HEK293T (cell line): ENCODE measurements around the gene KDM6A.
"Not testable (repeated sequence)": the region's sequence is repeated elsewhere in the genome, so short reads cannot be mapped to it uniquely, and the experiment has no call there.

Source experiments
- CTCF ChIA-PET: fragments of 350-600 bp; formaldehyde crosslinking; extraction: SDS; loops from one replicate; lab custom pipeline; 2021; ENCODE audit warnings: antibody characterized with exemption, inconsistent platforms; lab: Yijun Ruan, JAX
- POLR2A ChIA-PET: fragments of 350-600 bp; formaldehyde crosslinking; extraction: SDS; loops from one replicate; lab custom pipeline; 2020; ENCODE audit warnings: antibody characterized with exemption, inconsistent platforms; lab: Yijun Ruan, JAX
- DNase-seq: peaks from one replicate; pipeline ENCODE4 v3.0.0; 2012; ENCODE audit warnings: mixed read lengths; ENCODE audit errors: extremely low spot score
- ARNT ChIP-seq: fragments of 450-650 bp; IDR thresholded peaks from 2 replicates; pipeline ENCODE4 v1.6.1; 2017; ENCODE audit warnings: mild to moderate bottlenecking
- BHLHE40 ChIP-seq: fragments of 450-650 bp; IDR thresholded peaks from 2 replicates; pipeline ENCODE4 v1.6.1; 2016; ENCODE audit warnings: mild to moderate bottlenecking, moderate library complexity, borderline replicate concordance
- CTBP1 ChIP-seq: fragments of 450-650 bp; IDR thresholded peaks from 2 replicates; pipeline ENCODE4 v1.6.1; 2016; ENCODE audit warnings: borderline replicate concordance
- ELF4 ChIP-seq: fragments of 450-650 bp; IDR thresholded peaks from 2 replicates; pipeline ENCODE4 v1.6.1; 2017; ENCODE audit warnings: antibody characterized with exemption
- FOXA1 ChIP-seq: fragments of 450-650 bp; IDR thresholded peaks from 2 replicates; pipeline ENCODE4 v1.6.1; 2016; ENCODE audit warnings: mild to moderate bottlenecking
- FOXK2 ChIP-seq: fragments of 450-650 bp; IDR thresholded peaks from 2 replicates; pipeline ENCODE4 v1.6.1; 2016; ENCODE audit warnings: mild to moderate bottlenecking
- FOXM1 ChIP-seq: fragments of 450-650 bp; IDR thresholded peaks from 2 replicates; pipeline ENCODE4 v1.6.1; 2017; ENCODE audit warnings: mild to moderate bottlenecking, borderline replicate concordance
- HDGF ChIP-seq: fragments of 450-650 bp; IDR thresholded peaks from 2 replicates; pipeline ENCODE4 v1.6.1; 2017; ENCODE audit warnings: antibody characterized with exemption, borderline replicate concordance
- L3MBTL2 ChIP-seq: fragments of 450-650 bp; conservative IDR thresholded peaks from 2 replicates; pipeline ENCODE4 v1.6.1; 2016; ENCODE audit warnings: mild to moderate bottlenecking
- LEF1 ChIP-seq: fragments of 450-650 bp; IDR thresholded peaks from 2 replicates; pipeline ENCODE4 v1.6.1; 2017; ENCODE audit warnings: mild to moderate bottlenecking, borderline replicate concordance
- NFRKB ChIP-seq: fragments of 450-650 bp; IDR thresholded peaks from 2 replicates; pipeline ENCODE4 v1.6.1; 2016; ENCODE audit warnings: mild to moderate bottlenecking, moderate library complexity
- PKNOX1 ChIP-seq: fragments of 450-650 bp; IDR thresholded peaks from 2 replicates; pipeline ENCODE4 v1.6.1; 2016
- SP1 ChIP-seq: fragments of 450-650 bp; IDR thresholded peaks from 2 replicates; pipeline ENCODE4 v1.6.1; 2017
- SUZ12 ChIP-seq: fragments of 450-650 bp; IDR thresholded peaks from 2 replicates; pipeline ENCODE4 v1.6.1; 2016; ENCODE audit warnings: mild to moderate bottlenecking
- TARDBP ChIP-seq: fragments of 450-650 bp; IDR thresholded peaks from 2 replicates; pipeline ENCODE4 v1.6.1; 2016
- ZNF384 ChIP-seq: fragments of 450-650 bp; IDR thresholded peaks from 2 replicates; pipeline ENCODE4 v1.6.1; 2016

The KDM6A gene

GRCh38 chrX:44949125-44949524 lies 76.1 kb downstream of the KDM6A start:
- no peak for DNase-seq
- CTCF ChIA-PET = no interaction called here
- TF ChIP-seq CTBP1 = no peak
- no peak for TF ChIP-seq NFRKB
- no peak for TF ChIP-seq FOXA1
- TF ChIP-seq SP1 = no peak
- no peak for TF ChIP-seq SUZ12
- no peak for TF ChIP-seq ARNT
- POLR2A ChIA-PET = no interaction called here

GRCh38 chrX:44950471-44951366 lies 77.7 kb downstream of the KDM6A start:
- CTCF ChIA-PET, DNase-seq: not testable (repeated sequence)
- POLR2A ChIA-PET = interaction anchor here (1.6 kb wide), 1 partner anchor 78 kb away, joined by 5 read pairs; the partner anchor contains the start of gene KDM6A

GRCh38 chrX:44951572-44952067 lies 78.6 kb downstream of the KDM6A start:
- CTCF ChIA-PET = interaction anchor here (0.6 kb wide), 1 partner anchor 277 kb away, joined by 3 read pairs; no protein-coding TSS in a partner anchor
- no peak for DNase-seq
- no peak for TF ChIP-seq BHLHE40
- no peak for TF ChIP-seq NFRKB
- TF ChIP-seq SUZ12 = no peak
- no peak for TF ChIP-seq ELF4
- TF ChIP-seq LEF1 = no peak
- TF ChIP-seq FOXK2 = no peak
- TF ChIP-seq SP1 = no peak
- TF ChIP-seq HDGF = no peak
- TF ChIP-seq PKNOX1 = no peak
- TF ChIP-seq FOXA1 = no peak
- TF ChIP-seq FOXM1 = no peak
- TF ChIP-seq L3MBTL2 = no peak
- POLR2A ChIA-PET = interaction anchor here (1.6 kb wide), 1 partner anchor 79 kb away, joined by 5 read pairs; the partner anchor contains the start of gene KDM6A

GRCh38 chrX:44952329-44953027 lies 79.5 kb downstream of the KDM6A start:
- ChIA-PET POLR2A (interaction anchor here (1.6 kb wide), 1 partner anchor 80 kb away, joined by 5 read pairs; the partner anchor contains the start of gene KDM6A), CTCF (interaction anchor here (0.6 kb wide), 2 partner anchors 10 to 278 kb away, joined by 3 to 6 read pairs; no protein-coding TSS in a partner anchor)
- TF ChIP-seq TARDBP (no peak), FOXK2 (no peak), LEF1 (no peak), FOXA1 (no peak), ARNT (no peak), CTBP1 (no peak), L3MBTL2 (no peak), BHLHE40 (no peak), SP1 (no peak), ZNF384 (no peak), PKNOX1 (no peak), HDGF (no peak), NFRKB (no peak), SUZ12 (no peak), FOXM1 (no peak), ELF4 (no peak)
- no peak for DNase-seq

- peak; percentile 71 for TF ChIP-seq PKNOX1
- no peak for TF ChIP-seq FOXM1
- CTCF ChIA-PET = no interaction called here
These were observed 80.9 kb downstream of the KDM6A start for GRCh38 chrX:44953734-44954502.

GRCh38 chrX:44954562-44954961 lies 81.6 kb downstream of the KDM6A start:
- CTCF ChIA-PET = no interaction called here
- TF ChIP-seq ZNF384 (no peak), LEF1 (no peak), BHLHE40 (no peak), PKNOX1 (no peak), FOXA1 (no peak), FOXM1 (no peak), FOXK2 (no peak), ARNT (no peak), HDGF (no peak), TARDBP (no peak)
- POLR2A ChIA-PET = no interaction called here
- no peak for DNase-seq

More at GRCh38 chrX:44953734-44954502, 80.9 kb downstream of the KDM6A start:
- no peak for DNase-seq
- POLR2A ChIA-PET = no interaction called here
